Pancreas (tissue), 10 donors: Measurements from ENCODE around the gene MT1X. TPM values are rescaled to one million over a fixed set of nuclear protein-coding genes. Genes with fewer than 3 reads are reported as not detected.

Experiments
- ATAC-seq, 4 donors: fragments of 200-7000 bp; cut with Tn5 transposase; one replicate each; pipeline versions ENCODE4 v1.8.0 to v1.9.1; 2020; ENCODE audit warnings: mild to moderate bottlenecking in 4 of 4, moderate library complexity in 4 of 4
- DNase-seq, 6 donors: peaks; one replicate each; pipeline ENCODE4 v3.0.0-alpha.2; 2020
- FAIRE-seq: peaks from 2 replicates; lab custom pipeline; 2012; peaks lifted over from hg19 to GRCh38; lab: Jason Lieb, UNC
- H3K27ac ChIP-seq, 4 donors: fragments of 200-600 bp; sonication (generic); 1 replicate in 3 of 4; 2 replicates in 1 of 4; pipeline versions ENCODE4 v1.5.0 to v1.8.0; 2020
- H3K27me3 ChIP-seq, 4 donors: fragments of 200-600 bp; one replicate each; pipeline ENCODE4 v1.8.0; 2021
- H3K36me3 ChIP-seq, 3 donors: fragments of 200-600 bp; sonication (generic) in 1 of 3; one replicate each; pipeline versions ENCODE4 v1.5.0 to v1.8.0; 2020 to 2021
- H3K4me1 ChIP-seq, 3 donors: fragments of 200-600 bp; one replicate each; pipeline ENCODE4 v1.8.0; 2021
- H3K4me3 ChIP-seq, 4 donors: fragments of 200-600 bp; sonication (generic) in 2 of 4; one replicate each; pipeline versions ENCODE4 v1.5.0 to v1.8.0; 2020 to 2021
- H3K9me3 ChIP-seq, 4 donors: fragments of 200-600 bp; one replicate each; pipeline ENCODE4 v1.8.0; 2021
- CTCF ChIP-seq, 4 donors: fragments of 200-600 bp; sonication (generic) in 3 of 4; IDR thresholded peaks; one replicate each; pipeline versions ENCODE4 v1.5.0 to v1.8.0; 2021; ENCODE audit warnings: antibody characterized with exemption in 4 of 4
- WGBS, 2 donors: extraction: QIAGEN DNeasy Blood & Tissue Kit; methylation state at CpG; one replicate each; pipeline ENCODE4 v1.1.7; 2013; 5-methylcytosine and 5-hydroxymethylcytosine counted together
- intact Hi-C, 3 donors: fragments of 100-400 bp; cut with DNase I; formaldehyde crosslinking; loops; one replicate each; pipeline versions ENCODE4 v1.11.1 to v1.14.2; 2022
- polyA plus RNA-seq, 2 donors: library from polyadenylated mRNA; stranded (reverse); fragments of 200-250 nt; gene quantifications; one replicate each; pipeline ENCODE4 v1.2.3, GENCODE V29; 2013
- total RNA-seq, 6 donors: library from RNA; stranded (reverse); fragmentation: NEBNext Ultra II Directional in 4 of 6; extraction: Animal tissue kit (Norgen Biotek cat#: 25700) in 4 of 6; gene quantifications; one replicate each; pipeline versions ENCODE4 v1.2.1 to v1.2.4, GENCODE V29; 2021 to 2023
- donor health status: healthy with polysubstance abuse.
- donor health status: DM: no; HTN: no; CAD: no; lungs with moderate emphysema.
- donor health status: DM: no; HTN: no; CAD: no.
- donor health status: control.
- donor health status: control.
- donor health status: Bipolar disorder and iron deficiency.
- donor health status: DM: yes; HTN: yes; CAD: no.
- donor health status: DM: no; HTN: no; CAD: no.
- donor health status: DM: no; HTN: no; CAD: no.
- donor health status: DM: yes; HTN: yes; CAD: no.

MT1X gene
- total and polyA plus RNA-seq, 8 donors: 56.1 to 992 (median 333) TPM

DNA sequence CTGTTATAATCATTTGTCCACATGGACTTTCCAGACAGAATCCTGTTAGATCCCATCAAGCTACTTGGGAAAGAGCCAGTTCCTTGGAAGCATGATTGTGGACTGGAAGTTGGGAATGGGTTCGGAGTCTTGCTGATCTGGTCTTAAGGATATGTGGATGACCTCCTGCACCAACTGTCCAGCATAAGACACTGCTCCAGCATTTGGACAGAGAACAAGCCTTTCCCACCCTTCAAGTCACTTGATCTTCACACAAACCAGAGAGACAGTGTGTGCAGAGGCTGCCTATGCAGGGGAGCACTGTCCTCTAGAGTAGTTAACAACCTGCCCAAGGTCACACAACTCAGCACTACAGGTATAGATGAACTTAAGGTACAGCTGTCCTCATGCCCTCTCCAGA is 36.4 kb upstream of the MT1X start:
- WGBS, 2 donors: 0% methylated on average over 1 of the region's 1 CpG
- no peak for TF ChIP-seq CTCF (IDR thresholded peaks at IDR 0.05)
- ATAC-seq: no peak
- no peak for DNase-seq
- Histone ChIP-seq H3K27ac (no peak overlapping the region), H3K9me3 (no peaks in the 10 kb centered on the region), H3K4me3 (no peak overlapping the region), H3K36me3 (no peaks in the 10 kb centered on the region), H3K4me1 (peaks cover 0 to 7% (median 5%) of the 10 kb centered on the region in 3 donors), H3K27me3 (no peaks in the 10 kb centered on the region)
- FAIRE-seq: no peak
- intact Hi-C loops: no loop called here

DNA sequence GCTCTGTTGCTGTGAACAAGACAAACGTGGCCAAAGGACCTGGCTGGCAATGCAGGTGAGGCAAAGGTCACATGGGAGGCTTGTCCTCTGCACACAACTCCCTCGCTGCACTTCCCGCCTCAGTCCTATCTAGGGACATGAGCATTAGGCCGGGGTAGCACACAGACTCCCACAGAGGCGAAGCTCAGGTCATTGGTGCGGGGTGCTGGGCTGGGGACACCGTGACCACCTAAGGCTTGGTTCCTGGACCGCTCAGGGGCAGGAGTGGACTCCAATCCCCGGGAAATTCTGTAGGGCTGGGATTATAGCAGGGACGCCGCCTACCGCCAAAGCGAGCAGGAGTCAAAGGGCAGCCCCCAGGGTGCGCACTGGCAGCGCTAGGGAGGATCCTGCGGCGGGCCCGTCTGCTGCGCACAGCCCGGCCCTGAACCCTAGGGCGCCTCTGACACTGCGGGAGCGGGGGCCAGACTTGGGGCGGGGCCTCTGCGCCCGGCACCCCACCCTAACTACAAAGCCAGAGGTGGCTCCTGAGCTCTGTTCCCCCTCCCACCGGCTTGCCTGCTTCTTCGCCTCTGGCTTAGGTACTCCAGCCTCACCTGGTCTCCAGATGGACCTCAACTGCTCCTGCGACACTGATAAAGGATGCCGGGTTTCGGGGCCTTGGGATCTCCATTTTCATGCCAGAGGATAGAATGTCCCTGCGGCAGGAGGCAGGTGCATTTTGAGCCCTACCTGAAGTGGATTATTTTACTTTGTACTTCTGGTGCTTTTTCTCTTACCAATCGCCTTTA is 34.4 kb upstream of the MT1X start:
- no peak for DNase-seq
- 64 to 69% methylated on average over 33 of the region's 33 CpGs for WGBS, 2 donors
- no peak overlapping the region for H3K4me3 ChIP-seq

GRCh38 chr16:56649271-56649670 is 33.0 kb upstream of the MT1X start:
- DNase-seq (no peak), FAIRE-seq (no peak), ATAC-seq (no peak)
- Histone ChIP-seq H3K4me3 (no peak overlapping the region), H3K27me3 (no peaks in the 10 kb centered on the region), H3K27ac (no peak overlapping the region), H3K36me3 (no peaks in the 10 kb centered on the region), H3K4me1 (no peaks in the 10 kb centered on the region), H3K9me3 (no peaks in the 10 kb centered on the region)
- 93 to 100% methylated on average over 2 of the region's 2 CpGs for WGBS, 2 donors
- no peak for TF ChIP-seq CTCF (IDR thresholded peaks at IDR 0.05)
- intact Hi-C loops: no loop called here

More for the DNA sequence above, 34.4 kb upstream of the MT1X start:
- H3K9me3 ChIP-seq: no peaks in the 10 kb centered on the region
- no peak for ATAC-seq
- no peaks in the 10 kb centered on the region for H3K27me3 ChIP-seq
- H3K27ac ChIP-seq: no peak overlapping the region
- H3K36me3 ChIP-seq: no peaks in the 10 kb centered on the region
- no peak for FAIRE-seq
- no peak for TF ChIP-seq CTCF (IDR thresholded peaks at IDR 0.05)
- peaks cover 0 to 7% (median 5%) of the 10 kb centered on the region in 3 donors for H3K4me1 ChIP-seq
- intact Hi-C loops: no loop called here

- intact Hi-C loops: no loop called here
- no peaks in the 10 kb centered on the region for H3K36me3 ChIP-seq
- DNase-seq: no peak
- no peak overlapping the region for H3K27ac ChIP-seq
- TF ChIP-seq CTCF (IDR thresholded peaks at IDR 0.05): no peak
- H3K27me3 ChIP-seq: no peaks in the 10 kb centered on the region
- H3K4me3 ChIP-seq: no peak overlapping the region
- FAIRE-seq: no peak
- no peaks in the 10 kb centered on the region for H3K4me1 ChIP-seq
- 76 to 80% methylated on average over 3 of the region's 3 CpGs for WGBS, 2 donors
- no peaks in the 10 kb centered on the region for H3K9me3 ChIP-seq
- no peak for ATAC-seq
These were observed 32.5 kb upstream of the MT1X start for GRCh38 chr16:56649820-56650219.

DNA sequence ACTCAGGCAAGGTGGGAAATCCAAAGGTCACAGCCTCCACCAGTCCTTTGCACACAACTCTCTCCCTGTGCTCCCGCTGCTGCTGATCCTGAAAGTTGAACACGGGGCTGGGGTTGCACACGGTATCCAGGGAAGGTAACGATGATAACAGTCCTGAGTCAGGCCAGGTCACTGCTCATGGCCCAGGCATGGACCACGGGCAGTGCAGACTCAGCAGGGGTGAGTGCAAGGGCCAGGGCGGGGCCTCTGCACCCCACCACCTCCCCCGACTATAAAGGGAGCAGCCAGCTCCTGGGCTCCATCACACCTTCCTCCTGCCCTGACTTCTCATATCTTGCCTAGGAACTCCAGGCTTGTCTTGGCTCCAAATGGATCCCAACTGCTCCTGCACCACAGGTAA is 30.7 kb upstream of the MT1X start, which contains the start of gene MT1B:
MT1B (plus strand) TSS at position 301 of the 400 bp plus-strand sequence; CDS start at position 369, 68 bp downstream.
- no peaks in the 10 kb centered on the region for H3K4me1 ChIP-seq
- TF ChIP-seq CTCF (IDR thresholded peaks at IDR 0.05): no peak
- H3K9me3 ChIP-seq: no peaks in the 10 kb centered on the region
- no peak within 1 kb of the TSS for H3K27ac ChIP-seq
- no peak for DNase-seq
- intact Hi-C loops: no loop called here
- H3K4me3 ChIP-seq: no peak within 1 kb of the TSS
- no peak for FAIRE-seq
- no peak for ATAC-seq
- no peaks in the 10 kb centered on the region for H3K36me3 ChIP-seq
- WGBS, 2 donors: 63 to 75% methylated on average over 7 of the region's 7 CpGs
- H3K27me3 ChIP-seq: no peaks in the 10 kb centered on the region
